Astrocyte (in vitro differentiated cells and primary cell): ENCODE results near the gene MBNL1.

Experiments
- EZH2 ChIP-seq: IDR thresholded peaks from 2 replicates; pipeline ENCODE4 v1.6.1; 2012; ENCODE audit warnings: mild to moderate bottlenecking, low read length, inconsistent platforms; ENCODE audit not compliant: insufficient read depth
- TF ChIP-seq, protein P1 (sequence below): IDR thresholded peaks from 2 replicates; pipeline ENCODE4 v1.5.1; 2011; ENCODE audit warnings: low read depth, mild to moderate bottlenecking, inconsistent platforms, low read length, moderate library complexity; ENCODE audit not compliant: insufficient read depth

DNA sequence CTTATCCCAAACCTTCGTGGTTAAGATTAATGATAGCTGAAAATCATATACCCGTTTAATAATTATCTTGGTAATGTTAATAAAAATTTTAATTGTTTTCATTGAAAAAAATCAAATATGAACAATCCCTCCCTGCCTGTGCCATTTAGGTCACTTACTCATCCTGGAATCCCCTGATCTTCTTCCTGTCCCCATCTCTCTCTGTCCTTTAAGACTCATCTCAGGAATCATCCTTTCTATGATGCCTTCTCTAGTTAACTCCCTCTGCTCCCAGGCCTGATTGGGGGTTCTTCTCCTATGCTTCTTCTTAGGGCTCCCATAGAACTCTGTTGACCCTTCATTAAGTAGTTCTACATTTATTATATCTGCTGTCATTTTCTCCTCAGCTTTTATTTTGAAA is 91.6 kb downstream of the MBNL1 start:
- TF ChIP-seq EZH2 = no peak
- TF ChIP-seq, protein P1, sequence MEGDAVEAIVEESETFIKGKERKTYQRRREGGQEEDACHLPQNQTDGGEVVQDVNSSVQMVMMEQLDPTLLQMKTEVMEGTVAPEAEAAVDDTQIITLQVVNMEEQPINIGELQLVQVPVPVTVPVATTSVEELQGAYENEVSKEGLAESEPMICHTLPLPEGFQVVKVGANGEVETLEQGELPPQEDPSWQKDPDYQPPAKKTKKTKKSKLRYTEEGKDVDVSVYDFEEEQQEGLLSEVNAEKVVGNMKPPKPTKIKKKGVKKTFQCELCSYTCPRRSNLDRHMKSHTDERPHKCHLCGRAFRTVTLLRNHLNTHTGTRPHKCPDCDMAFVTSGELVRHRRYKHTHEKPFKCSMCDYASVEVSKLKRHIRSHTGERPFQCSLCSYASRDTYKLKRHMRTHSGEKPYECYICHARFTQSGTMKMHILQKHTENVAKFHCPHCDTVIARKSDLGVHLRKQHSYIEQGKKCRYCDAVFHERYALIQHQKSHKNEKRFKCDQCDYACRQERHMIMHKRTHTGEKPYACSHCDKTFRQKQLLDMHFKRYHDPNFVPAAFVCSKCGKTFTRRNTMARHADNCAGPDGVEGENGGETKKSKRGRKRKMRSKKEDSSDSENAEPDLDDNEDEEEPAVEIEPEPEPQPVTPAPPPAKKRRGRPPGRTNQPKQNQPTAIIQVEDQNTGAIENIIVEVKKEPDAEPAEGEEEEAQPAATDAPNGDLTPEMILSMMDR = no peak
